GM06990 (cell line): ENCODE results near the gene SLC16A2.

Experiments used
- DNase-seq: peaks from one replicate; pipeline ENCODE4 v3.0.0-alpha.2; 2011; ENCODE audit not compliant: insufficient read length; ENCODE audit errors: extremely low read depth
- H3K27me3 ChIP-seq: replicated peaks from 2 replicates; pipeline ENCODE4 v1.6.0; 2011; ENCODE audit warnings: low read length; ENCODE audit not compliant: control insufficient read depth, insufficient read depth
- H3K36me3 ChIP-seq: 2 replicates; pipeline ENCODE4 v1.5.1; 2011; ENCODE audit warnings: low read length; ENCODE audit not compliant: control insufficient read depth, insufficient read depth
- H3K4me3 ChIP-seq: replicated peaks from 2 replicates; pipeline ENCODE4 v1.5.1; 2011; ENCODE audit warnings: low read depth, mild to moderate bottlenecking, control low read depth, low read length
- TF ChIP-seq, protein P1 (sequence below): IDR thresholded peaks from 2 replicates; pipeline ENCODE4 v1.5.1; 2011; ENCODE audit warnings: low read length, control low read depth, mild to moderate bottlenecking, inconsistent platforms; ENCODE audit not compliant: insufficient read depth, poor library complexity, severe bottlenecking

Gene SLC16A2

GRCh38 chrX:74389016-74389722 is 32.1 kb upstream of the SLC16A2 start:
- Histone ChIP-seq H3K4me3 (no peak overlapping the region), H3K36me3 (no peaks in the 10 kb centered on the region), H3K27me3 (no peaks in the 10 kb centered on the region)
- TF ChIP-seq, protein P1, sequence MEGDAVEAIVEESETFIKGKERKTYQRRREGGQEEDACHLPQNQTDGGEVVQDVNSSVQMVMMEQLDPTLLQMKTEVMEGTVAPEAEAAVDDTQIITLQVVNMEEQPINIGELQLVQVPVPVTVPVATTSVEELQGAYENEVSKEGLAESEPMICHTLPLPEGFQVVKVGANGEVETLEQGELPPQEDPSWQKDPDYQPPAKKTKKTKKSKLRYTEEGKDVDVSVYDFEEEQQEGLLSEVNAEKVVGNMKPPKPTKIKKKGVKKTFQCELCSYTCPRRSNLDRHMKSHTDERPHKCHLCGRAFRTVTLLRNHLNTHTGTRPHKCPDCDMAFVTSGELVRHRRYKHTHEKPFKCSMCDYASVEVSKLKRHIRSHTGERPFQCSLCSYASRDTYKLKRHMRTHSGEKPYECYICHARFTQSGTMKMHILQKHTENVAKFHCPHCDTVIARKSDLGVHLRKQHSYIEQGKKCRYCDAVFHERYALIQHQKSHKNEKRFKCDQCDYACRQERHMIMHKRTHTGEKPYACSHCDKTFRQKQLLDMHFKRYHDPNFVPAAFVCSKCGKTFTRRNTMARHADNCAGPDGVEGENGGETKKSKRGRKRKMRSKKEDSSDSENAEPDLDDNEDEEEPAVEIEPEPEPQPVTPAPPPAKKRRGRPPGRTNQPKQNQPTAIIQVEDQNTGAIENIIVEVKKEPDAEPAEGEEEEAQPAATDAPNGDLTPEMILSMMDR = no peak
- no peak for DNase-seq

DNA sequence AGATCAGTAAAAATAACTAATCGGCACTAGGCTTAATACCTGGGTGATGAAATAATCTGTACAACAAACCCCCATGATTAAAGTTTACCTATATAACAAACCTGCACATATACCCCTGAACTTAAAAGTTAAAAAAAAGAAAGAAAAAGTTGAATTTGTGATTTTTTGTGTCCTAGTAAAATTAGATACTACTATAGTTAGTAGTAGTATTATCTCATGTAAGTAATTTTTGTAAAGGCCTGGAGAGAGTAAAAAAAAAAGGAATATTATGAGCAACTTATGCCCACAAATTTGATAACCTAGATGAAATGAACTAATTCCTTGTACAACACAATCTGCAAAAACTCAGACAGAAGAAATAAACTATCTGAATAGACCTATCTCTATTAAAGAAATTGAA is 25.7 kb upstream of the SLC16A2 start:
- H3K4me3 ChIP-seq = no peak overlapping the region
- H3K27me3 ChIP-seq = no peaks in the 10 kb centered on the region
- no peaks in the 10 kb centered on the region for H3K36me3 ChIP-seq
- DNase-seq = no peak
- TF ChIP-seq, protein P1 = no peak

DNA sequence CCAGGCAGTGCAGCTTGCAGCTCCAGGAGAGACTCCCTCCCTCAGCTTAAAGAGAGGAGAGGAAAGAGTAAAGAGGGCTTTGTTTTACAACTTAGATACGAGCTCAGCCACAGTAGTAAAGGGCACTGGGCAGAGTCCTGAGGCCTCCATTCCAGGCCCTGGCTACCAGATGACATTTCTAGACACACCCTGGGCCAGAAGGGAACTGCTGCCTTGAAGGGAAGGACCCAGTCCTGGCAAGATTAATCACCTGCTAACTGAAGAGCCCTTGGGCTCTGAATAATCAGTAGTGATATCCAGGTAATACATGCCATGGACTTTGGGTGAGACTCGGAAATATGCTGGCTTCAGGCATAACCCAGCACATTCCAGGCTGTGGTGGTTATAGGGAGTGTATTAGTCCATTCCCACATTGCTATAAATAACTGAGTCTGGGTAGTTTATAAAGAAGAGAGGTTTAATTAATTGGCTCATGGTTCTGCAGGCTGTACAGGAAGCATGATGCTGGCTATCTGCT is 15.3 kb upstream of the SLC16A2 start:
- H3K27me3 ChIP-seq = no peaks in the 10 kb centered on the region
- TF ChIP-seq, protein P1 = no peak

GRCh38 chrX:74408304-74408703 is 13.0 kb upstream of the SLC16A2 start:
- no peaks in the 10 kb centered on the region for H3K36me3 ChIP-seq
- H3K4me3 ChIP-seq = no peak overlapping the region
- TF ChIP-seq, protein P1 = no peak
- no peaks in the 10 kb centered on the region for H3K27me3 ChIP-seq
- peak; percentile 16 for DNase-seq

More for the DNA sequence above, 15.3 kb upstream of the SLC16A2 start:
- Histone ChIP-seq H3K4me3 (no peak overlapping the region), H3K36me3 (no peaks in the 10 kb centered on the region)
- DNase-seq = no peak

GRCh38 chrX:74419864-74420195 is 1.5 kb upstream of the SLC16A2 start:
- no peaks in the 10 kb centered on the region for H3K36me3 ChIP-seq
- H3K4me3 ChIP-seq = no peak overlapping the region
- TF ChIP-seq, protein P1 = no peak
- peaks cover 4% of the 10 kb centered on the region; the same call in 1 of the 2 replicates for H3K27me3 ChIP-seq
- no peak for DNase-seq
